Inferior parietal cortex (tissue), 1 donor: ENCODE data around the gene LTF.
"Not testable (repeated sequence)": the region's sequence is repeated elsewhere in the genome, so short reads cannot be mapped to it uniquely, and the experiment has no call there.

Experiments
- DNase-seq: peaks from one replicate; pipeline ENCODE4 v3.0.0-alpha.2; 2016; ENCODE audit errors: extremely low spot score

LTF gene

DNA sequence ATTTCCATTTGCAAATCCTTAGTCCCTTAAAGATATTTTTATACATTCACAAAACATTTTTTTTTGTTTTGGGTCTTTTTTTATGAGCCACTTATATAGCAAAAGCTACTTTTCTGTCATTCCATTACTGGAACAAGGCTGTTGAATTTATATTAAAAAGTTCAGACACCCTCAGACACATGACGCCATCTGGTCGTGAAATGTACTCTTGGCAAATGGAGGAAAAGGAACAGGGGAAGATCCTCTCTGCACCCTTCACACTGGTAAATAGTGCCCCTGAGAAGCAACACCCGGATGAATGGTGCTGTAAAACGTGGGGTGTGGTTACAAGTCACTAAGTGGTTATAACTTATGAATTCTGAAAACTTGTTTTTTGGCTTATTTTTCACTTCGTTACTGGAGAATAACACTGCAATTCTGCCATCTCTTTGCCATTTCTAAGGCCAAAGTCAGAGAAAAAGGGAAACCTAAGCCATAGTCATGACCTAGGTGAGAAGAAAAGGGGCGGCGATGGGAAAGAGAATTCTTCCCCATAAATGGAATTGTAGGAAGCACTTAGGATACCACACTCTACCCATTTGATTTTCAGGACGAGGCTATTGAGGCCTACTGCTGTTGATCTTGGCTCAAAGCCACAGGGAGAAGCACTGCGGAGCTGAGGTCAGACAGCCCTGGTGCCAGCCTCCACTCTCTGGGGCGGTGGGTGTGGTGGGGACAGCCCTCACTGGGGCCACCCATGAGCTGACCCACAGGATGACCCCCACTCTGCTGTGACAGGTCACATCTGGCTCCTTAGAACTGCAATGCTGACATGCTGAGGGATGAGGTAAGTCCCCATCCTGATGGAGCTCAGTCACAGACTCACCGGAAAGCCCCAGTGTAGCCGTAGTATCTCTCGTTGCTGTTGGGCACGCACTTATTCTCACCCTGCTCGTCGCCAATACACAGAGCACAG is 21.9 kb downstream of the LTF start:
- no peak for DNase-seq

GRCh38 chr3:46440531-46441294 is 24.0 kb downstream of the LTF start:
- DNase-seq: no peak

GRCh38 chr3:46438831-46439230 is 25.9 kb downstream of the LTF start:
- DNase-seq: no peak

DNA sequence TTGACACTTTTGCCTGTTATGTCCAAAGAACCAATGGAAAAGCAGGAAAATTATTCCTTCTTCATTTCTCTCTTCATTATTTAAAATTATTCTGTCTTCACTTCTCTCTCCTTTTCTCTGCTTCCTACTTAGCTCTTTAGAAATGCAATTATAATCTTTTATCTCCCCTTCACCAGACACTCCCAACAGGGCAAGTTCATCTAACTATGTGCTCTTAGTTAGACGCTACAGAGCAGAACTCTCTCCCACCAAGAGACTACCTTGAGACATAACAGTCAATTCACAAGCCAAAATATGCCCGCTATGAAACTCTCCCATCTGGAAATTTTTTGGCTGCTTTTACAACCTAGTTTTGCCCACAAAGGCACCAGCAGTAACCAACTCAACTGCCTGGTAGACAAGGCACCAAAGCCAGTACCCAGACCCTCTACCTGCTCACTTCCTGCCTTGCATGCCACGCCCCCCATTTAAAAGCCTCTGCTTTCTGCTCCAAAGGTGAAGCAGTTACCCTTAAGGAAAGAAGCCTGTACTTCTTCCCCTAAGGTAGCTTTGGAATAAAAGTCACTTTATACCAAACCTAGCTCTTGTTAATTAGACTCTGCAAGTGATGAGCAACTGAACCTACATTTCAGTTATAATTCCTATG is 29.5 kb downstream of the LTF start:
- DNase-seq: no peak

DNA sequence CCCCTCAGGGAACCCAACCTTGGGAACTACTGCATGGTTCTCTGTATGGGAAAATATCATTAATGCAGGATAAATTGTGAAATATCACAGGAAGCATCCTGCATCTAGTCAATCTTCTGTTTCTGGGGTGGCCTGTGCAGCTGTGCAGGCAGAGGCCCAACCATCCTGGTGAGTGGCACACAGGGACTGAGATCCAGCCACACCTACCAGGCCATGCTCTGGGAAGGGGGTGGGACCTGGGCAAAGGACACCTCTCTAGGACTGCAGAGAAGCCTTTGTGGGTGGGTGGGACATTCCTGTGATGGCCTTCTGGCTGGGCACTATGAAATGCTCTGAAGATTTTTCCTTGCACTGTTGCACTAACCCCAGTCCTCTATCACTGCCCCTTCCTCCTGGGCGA is 30.9 kb downstream of the LTF start:
- no peak for DNase-seq

GRCh38 chr3:46433118-46433517 is 31.6 kb downstream of the LTF start:
- not testable (repeated sequence) for DNase-seq

- not testable (repeated sequence) for DNase-seq
These were observed 32.8 kb downstream of the LTF start for GRCh38 chr3:46431905-46432304.

GRCh38 chr3:46430879-46431278 is 33.8 kb downstream of the LTF start:
- not testable (repeated sequence) for DNase-seq

DNA sequence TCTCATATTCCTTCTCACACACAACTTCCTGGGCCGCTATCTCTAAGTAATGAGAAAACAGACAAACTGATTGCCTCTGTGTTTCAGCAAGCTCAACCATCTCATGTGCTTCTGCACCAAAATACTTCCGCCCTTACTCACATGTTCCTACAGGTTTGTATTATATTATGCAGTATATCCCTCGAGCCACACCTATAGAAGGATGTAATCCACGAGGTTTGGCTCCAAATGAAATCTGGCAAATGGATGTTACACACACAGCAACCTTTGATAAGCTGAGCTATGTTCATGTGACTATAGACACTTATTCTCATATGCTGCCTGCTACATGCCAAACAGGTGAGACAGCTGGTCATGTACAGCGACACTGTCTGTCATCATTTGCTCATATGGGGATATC is 35.0 kb downstream of the LTF start:
- DNase-seq: no peak

GRCh38 chr3:46429250-46429649 is 35.5 kb downstream of the LTF start:
- DNase-seq: no peak

DNA sequence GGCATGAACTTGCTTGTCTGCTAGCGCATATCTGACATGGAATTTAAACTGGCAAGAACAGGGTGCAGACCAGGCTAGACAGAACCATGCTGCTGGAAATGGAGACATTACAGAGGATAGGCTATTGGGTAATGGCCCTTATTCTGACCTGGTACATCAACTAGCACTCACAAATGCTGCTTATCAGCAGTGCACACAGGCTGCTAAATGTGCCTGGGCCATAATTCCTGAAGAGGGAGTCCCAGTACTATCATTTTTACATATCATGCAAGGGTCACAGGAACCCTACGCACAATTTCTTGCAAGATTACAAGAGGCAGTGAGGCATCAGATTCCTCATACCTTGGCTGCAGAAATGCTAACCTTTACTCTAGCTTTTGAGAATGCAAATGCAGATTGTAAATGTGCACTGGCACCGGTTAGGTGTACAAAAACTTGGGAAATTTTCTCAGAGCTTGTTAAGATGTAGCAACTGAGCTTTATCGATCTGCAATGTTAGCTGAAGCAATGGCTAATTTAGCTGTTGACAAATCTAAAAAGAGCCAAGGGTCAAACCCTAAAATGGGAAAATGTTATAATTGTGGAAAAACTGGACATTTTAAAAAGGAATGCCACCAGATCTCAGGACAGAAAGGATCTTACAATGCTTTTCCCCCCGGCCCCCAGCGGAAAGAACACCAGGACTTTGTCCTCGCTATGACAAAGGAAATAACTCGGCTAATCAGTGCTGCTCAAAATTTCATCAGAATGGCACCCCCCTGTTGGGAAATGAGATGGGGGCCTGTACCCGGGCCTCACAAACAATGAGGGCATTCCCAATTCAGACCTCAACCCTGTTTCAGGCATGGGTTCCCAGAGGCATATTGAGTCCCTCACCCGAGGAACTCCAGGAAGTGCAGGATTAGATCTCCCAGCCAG is 36.5 kb downstream of the LTF start:
- DNase-seq: no peak

DNA sequence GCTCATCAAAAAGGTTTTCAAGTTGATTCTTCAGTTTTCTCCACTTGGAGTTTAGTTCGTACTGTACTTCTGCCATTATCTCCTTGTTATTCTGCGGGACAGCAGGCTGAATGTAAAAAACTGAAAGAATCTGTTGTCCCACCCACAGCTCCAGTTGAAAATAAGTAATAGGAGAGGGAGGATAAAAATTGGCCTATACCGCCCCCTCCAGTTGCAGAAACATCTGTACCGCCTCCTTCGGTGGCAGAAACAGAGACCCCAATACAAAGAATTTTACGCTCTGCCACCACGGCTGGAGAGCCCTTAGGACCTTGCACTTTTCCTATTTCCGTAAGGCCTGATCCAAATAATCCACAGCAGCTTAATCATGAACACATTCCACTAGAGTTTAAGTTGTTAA is 37.3 kb downstream of the LTF start:
- DNase-seq: not testable (repeated sequence)

- not testable (repeated sequence) for DNase-seq
These were observed 38.2 kb downstream of the LTF start for GRCh38 chr3:46426476-46426875.

GRCh38 chr3:46423588-46423987 is 41.1 kb downstream of the LTF start:
- DNase-seq: no peak

DNA sequence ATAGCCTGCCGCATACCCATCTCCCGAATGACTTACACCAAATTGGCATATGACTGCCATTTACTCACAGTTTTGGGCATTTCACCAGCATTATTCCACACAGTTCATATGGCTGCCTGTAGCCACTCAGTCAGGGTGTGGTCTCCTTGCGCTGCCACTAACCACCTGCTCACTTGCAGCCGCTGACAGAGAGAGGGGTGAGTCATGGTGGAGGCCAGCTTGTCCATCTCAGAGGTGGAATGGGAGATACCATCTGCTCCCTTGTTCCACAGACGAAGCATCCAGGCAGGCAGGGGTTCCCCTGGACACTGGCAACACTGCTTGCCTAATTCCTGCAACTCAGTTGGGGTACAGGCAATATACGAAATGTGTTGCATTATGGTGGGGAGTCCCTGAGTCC is 42.1 kb downstream of the LTF start:
- DNase-seq: no peak

DNA sequence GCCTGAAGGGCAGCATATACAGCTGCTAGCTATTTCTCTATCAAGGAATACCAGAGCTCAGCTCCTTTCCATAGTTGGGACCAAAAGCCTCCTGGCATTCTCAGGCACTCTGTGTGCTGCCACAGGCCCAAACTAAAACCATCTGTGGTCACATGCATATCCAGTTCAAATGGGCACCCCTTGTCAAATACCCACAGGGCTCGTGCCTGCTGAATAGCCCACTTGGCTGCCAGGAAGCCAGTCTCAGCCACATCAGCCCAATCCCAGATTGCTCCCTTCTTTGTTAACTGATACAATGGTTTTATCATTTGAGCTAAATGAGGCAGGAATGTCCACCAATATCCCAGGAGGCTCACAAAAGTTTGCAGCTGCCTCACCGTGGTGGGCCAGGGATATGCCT is 43.8 kb downstream of the LTF start:
- DNase-seq: no peak

- DNase-seq: no peak
These were observed 44.9 kb downstream of the LTF start for GRCh38 chr3:46419816-46420215.

DNA sequence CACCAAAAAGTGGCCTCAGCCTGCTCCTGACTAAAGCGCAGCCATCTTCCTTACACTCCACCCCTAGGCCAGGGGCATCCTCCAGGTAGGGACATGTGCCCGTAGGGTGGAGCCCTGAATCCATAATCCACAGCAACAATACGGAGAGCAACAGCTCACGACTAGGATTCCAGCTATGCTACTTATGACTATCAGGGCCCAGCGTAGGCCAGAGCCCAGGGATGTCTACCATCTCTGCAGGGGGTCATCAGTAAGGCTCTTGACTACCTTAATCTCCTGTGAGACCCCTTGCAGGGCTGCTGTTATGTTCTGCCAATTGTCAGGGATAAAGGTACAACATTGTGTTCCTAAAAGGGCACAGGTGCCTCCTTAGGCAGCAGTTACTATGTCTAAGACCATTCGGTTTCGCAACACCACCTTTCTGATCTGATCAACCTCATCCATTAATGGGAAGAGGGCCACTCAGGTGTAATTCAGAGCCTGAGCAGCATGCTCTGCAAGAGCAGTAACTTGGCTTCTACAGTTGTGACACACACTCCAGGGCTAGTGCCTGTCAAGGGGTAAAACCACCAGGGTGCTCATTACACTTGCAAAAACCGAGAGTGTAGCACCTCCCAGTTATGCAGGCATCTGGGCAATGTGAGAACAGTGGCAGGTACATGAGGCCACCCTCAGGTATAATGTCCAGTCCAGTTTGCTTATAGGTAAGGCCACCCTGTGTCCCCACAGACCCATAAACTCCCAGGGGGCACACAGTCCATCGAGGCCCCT is 46.7 kb downstream of the LTF start:
- no peak for DNase-seq

GRCh38 chr3:46416811-46417510 is 47.7 kb downstream of the LTF start:
- DNase-seq: no peak
